ENCODE results near the gene DNM3.
"Not testable (repeated sequence)": the region's sequence is repeated elsewhere in the genome, so short reads cannot be mapped to it uniquely, and the experiment has no call there.

DNM3 gene

GRCh38 chr1:171841050-171841910 is at the start of gene DNM3:
TSS of gene DNM3 (plus strand) at chr1:171841498. CDS start at chr1:171841657, 159 bp downstream.
- peak; percentile 59 for DNase-seq (ENCODE audit: low read depth)

- DNase-seq (ENCODE audit: low read depth): no peak
These were observed 48.5 kb upstream of the DNM3 start for GRCh38 chr1:171792656-171793369.

- DNase-seq (ENCODE audit: low read depth): no peak
These were observed 47.7 kb upstream of the DNM3 start for GRCh38 chr1:171793636-171794035.

- no peak for DNase-seq (ENCODE audit: low read depth)
These were observed 47.2 kb upstream of the DNM3 start for GRCh38 chr1:171794085-171794484.

- no peak for DNase-seq (ENCODE audit: low read depth)
These were observed 44.7 kb upstream of the DNM3 start for GRCh38 chr1:171796592-171796991.

GRCh38 chr1:171798311-171798710 is 43.0 kb upstream of the DNM3 start:
- no peak for DNase-seq (ENCODE audit: low read depth)

- no peak for DNase-seq (ENCODE audit: low read depth)
These were observed 42.5 kb upstream of the DNM3 start for GRCh38 chr1:171798765-171799164.

GRCh38 chr1:171799166-171799565 is 42.1 kb upstream of the DNM3 start:
- no peak for DNase-seq (ENCODE audit: low read depth)

GRCh38 chr1:171799698-171800097 is 41.6 kb upstream of the DNM3 start:
- DNase-seq (ENCODE audit: low read depth): not testable (repeated sequence)

- DNase-seq (ENCODE audit: low read depth): no peak
These were observed 41.0 kb upstream of the DNM3 start for GRCh38 chr1:171800342-171800741.

- DNase-seq (ENCODE audit: low read depth): no peak
These were observed 40.4 kb upstream of the DNM3 start for GRCh38 chr1:171800851-171801250.

- DNase-seq (ENCODE audit: low read depth): no peak
These were observed 39.8 kb upstream of the DNM3 start for GRCh38 chr1:171801487-171801891.

- no peak for DNase-seq (ENCODE audit: low read depth)
These were observed 39.1 kb upstream of the DNM3 start for GRCh38 chr1:171802207-171802606.

- DNase-seq (ENCODE audit: low read depth): peak; percentile 47
These were observed 38.3 kb upstream of the DNM3 start for GRCh38 chr1:171803045-171803444.

GRCh38 chr1:171803461-171804022 is 37.8 kb upstream of the DNM3 start:
- no peak for DNase-seq (ENCODE audit: low read depth)

- DNase-seq (ENCODE audit: low read depth): no peak
These were observed 35.7 kb upstream of the DNM3 start for GRCh38 chr1:171805395-171806115.

- no peak for DNase-seq (ENCODE audit: low read depth)
These were observed 33.7 kb upstream of the DNM3 start for GRCh38 chr1:171807556-171807955.

GRCh38 chr1:171809834-171810233 is 31.5 kb upstream of the DNM3 start:
- no peak for DNase-seq (ENCODE audit: low read depth)

- DNase-seq (ENCODE audit: low read depth): no peak
These were observed 29.6 kb upstream of the DNM3 start for GRCh38 chr1:171811672-171812071.

GRCh38 chr1:171814692-171815091 is 26.6 kb upstream of the DNM3 start:
- peak; percentile 71 for DNase-seq (ENCODE audit: low read depth)

GRCh38 chr1:171816300-171816901 is 24.9 kb upstream of the DNM3 start:
- no peak for DNase-seq (ENCODE audit: low read depth)
